Spleen (tissue), 7 donors: ENCODE measurements around the gene CACNG7.

ENCODE experiments used
- CTCF ChIP-seq, 11 experiments: fragments of 200-600 bp in 7 of 11; fragments of 450-650 bp in 4 of 11; sonication (generic) in 4 of 11; IDR thresholded peaks in 8 of 11; conservative IDR thresholded peaks in 3 of 11; 1 replicate in 7 of 11; 2 replicates in 4 of 11; pipeline versions ENCODE4 v1.4.0 to v1.8.0; 2016 to 2021; ENCODE audit warnings: antibody characterized with exemption in 11 of 11, inconsistent platforms in 4 of 11, mild to moderate bottlenecking in 1 of 11
- POLR2A ChIP-seq, 3 donors: fragments of 450-650 bp; IDR thresholded peaks; one replicate each; pipeline ENCODE4 v1.5.1; 2017; ENCODE audit warnings: antibody characterized with exemption in 3 of 3, mild to moderate bottlenecking in 1 of 3
- POLR2AphosphoS5 ChIP-seq, 3 donors: sonication (generic); formaldehyde crosslinking; IDR thresholded peaks; one replicate each; pipeline ENCODE4 v1.5.1; 2017; ENCODE audit warnings: antibody characterized with exemption in 3 of 3
- donor health status: DM: no; HTN: no; CAD: no; lungs with moderate emphysema.
- donor health status: DM: no; HTN: no; CAD: no.
- donor health status: DM: no; HTN: no; CAD: no.

- TF ChIP-seq CTCF (IDR thresholded peaks at IDR 0.05 in 8 of 11, conservative IDR thresholded peaks at IDR 0.05 in 3 of 11) (no peak), POLR2A (IDR thresholded peaks at IDR 0.05) (no peak), POLR2AphosphoS5 (IDR thresholded peaks at IDR 0.05) (no peak)
Measured at GRCh38 chr19:53962887-53963431, 53.9 kb downstream of the CACNG7 start, which contains the start of gene CACNG8.
